PC-3 (cell line): ENCODE results near the gene CHKB.

Experiments used
- CTCF ChIP-seq: fragments of 300-600 bp; sonication (generic); conservative IDR thresholded peaks from 2 replicates; pipeline ENCODE4 v1.5.1; 2017; ENCODE audit warnings: antibody characterized with exemption, low read depth, mild to moderate bottlenecking, low read length
- EZH2 ChIP-seq: fragments of 300-600 bp; sonication (generic); IDR thresholded peaks from one replicate; pipeline ENCODE4 v1.6.1; 2017; ENCODE audit warnings: antibody characterized with exemption, mild to moderate bottlenecking, low read length; ENCODE audit not compliant: unreplicated experiment
- EZH2phosphoT487 ChIP-seq: fragments of 300-600 bp; sonication (generic); IDR thresholded peaks from 2 replicates; pipeline ENCODE4 v1.6.1; 2018; ENCODE audit warnings: mild to moderate bottlenecking, antibody characterized with exemption, low read length, borderline replicate concordance

DNA sequence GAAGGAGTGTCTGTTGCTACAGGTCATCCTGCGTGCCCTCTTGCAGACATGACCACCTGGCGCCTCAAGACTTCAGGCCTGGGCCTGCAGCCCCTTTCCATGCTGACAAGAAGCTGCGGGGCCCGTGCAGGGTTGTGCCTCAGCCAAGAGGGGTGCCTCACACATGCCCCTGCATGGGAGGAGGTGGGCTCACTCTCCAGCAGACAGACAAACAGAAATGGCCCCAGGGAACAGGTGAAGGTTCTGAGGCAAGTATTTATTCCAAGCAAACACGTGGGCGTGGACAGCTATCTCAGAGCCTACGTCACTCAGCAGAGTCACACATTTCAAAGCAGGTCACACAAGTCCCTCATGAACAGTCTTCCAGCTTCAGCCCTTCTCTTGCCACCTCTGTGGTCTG, 14.0 kb downstream of the CHKB start:
- no peak for TF ChIP-seq CTCF
- no peak for TF ChIP-seq EZH2phosphoT487
- TF ChIP-seq EZH2 = no peak
